Fibroblast of lung (primary cell): ENCODE measurements around the gene C1QTNF1. TPM values are rescaled to one million over a fixed set of nuclear protein-coding genes. Genes with fewer than 3 reads are reported as not detected.

ENCODE experiments used
- DNase-seq, 2 donors: peaks; one replicate each; pipeline versions ENCODE4 v3.0.0 to v3.0.0-alpha.2; 2010; ENCODE audit warnings: low read depth in 2 of 2
- H2AFZ ChIP-seq: 2 replicates; pipeline ENCODE4 v1.5.1; 2012; ENCODE audit warnings: low read length, control low read depth, inconsistent platforms
- H3K27ac ChIP-seq: 2 replicates; pipeline ENCODE4 v1.5.1; 2011; ENCODE audit warnings: low read length, control low read depth; ENCODE audit not compliant: insufficient read depth
- H3K27me3 ChIP-seq: 2 replicates; pipeline ENCODE4 v1.5.1; 2011; ENCODE audit warnings: mild to moderate bottlenecking, low read length; ENCODE audit not compliant: control insufficient read depth, insufficient read depth
- H3K36me3 ChIP-seq: 2 replicates; pipeline ENCODE4 v1.5.1; 2011; ENCODE audit warnings: low read length; ENCODE audit not compliant: control insufficient read depth, insufficient read depth
- H3K4me1 ChIP-seq: 2 replicates; pipeline ENCODE4 v1.5.1; 2011; ENCODE audit warnings: low read length; ENCODE audit not compliant: control insufficient read depth, insufficient read depth; ENCODE audit errors: extremely low read depth
- H3K4me2 ChIP-seq: 2 replicates; pipeline ENCODE4 v1.5.1; 2011; ENCODE audit warnings: low read length, control low read depth; ENCODE audit not compliant: insufficient read depth; ENCODE audit errors: extremely low read depth
- H3K4me3 ChIP-seq, 4 experiments: fragments of 200-600 bp in 1 of 4; sonication (generic) in 1 of 4; replicated peaks in 1 of 4; 2 replicates each; pipeline ENCODE4 v1.5.1; 2011 to 2016; ENCODE audit warnings: low read length in 4 of 4, low read depth in 3 of 4, mild to moderate bottlenecking in 3 of 4, control low read depth in 2 of 4, inconsistent platforms in 1 of 4, mixed read lengths in 1 of 4; ENCODE audit not compliant: insufficient read depth in 1 of 4; ENCODE audit errors: control extremely low read depth in 1 of 4
- H3K79me2 ChIP-seq: 2 replicates; pipeline ENCODE4 v1.5.1; 2012; ENCODE audit warnings: mild to moderate bottlenecking, low read length, inconsistent platforms; ENCODE audit not compliant: control insufficient read depth, insufficient read depth
- H3K9ac ChIP-seq: 2 replicates; pipeline ENCODE4 v1.5.1; 2011; ENCODE audit warnings: mild to moderate bottlenecking, low read length, control low read depth; ENCODE audit not compliant: insufficient read depth
- H3K9me3 ChIP-seq: 2 replicates; pipeline ENCODE4 v1.5.1; 2012; ENCODE audit warnings: low read depth, low read length; ENCODE audit not compliant: control insufficient read depth, insufficient read depth
- H4K20me1 ChIP-seq: 2 replicates; pipeline ENCODE4 v1.5.1; 2011; ENCODE audit warnings: low read length; ENCODE audit not compliant: control insufficient read depth, insufficient read depth; ENCODE audit errors: extremely low read depth
- CTCF ChIP-seq, 2 donors: IDR thresholded peaks in 1 of 2; conservative IDR thresholded peaks in 1 of 2; 1 replicate in 1 of 2; 2 replicates in 1 of 2; pipeline ENCODE4 v1.5.1; 2011 to 2012; ENCODE audit warnings: low read length in 2 of 2, control low read depth in 1 of 2, inconsistent platforms in 1 of 2, low read depth in 1 of 2, mild to moderate bottlenecking in 1 of 2
- EZH2 ChIP-seq: IDR thresholded peaks from 2 replicates; pipeline ENCODE4 v1.5.1; 2012; ENCODE audit warnings: low read length, control low read depth, mild to moderate bottlenecking; ENCODE audit errors: missing control alignments
- polyA plus RNA-seq, 2 donors: library from polyadenylated mRNA; depleted of rRNA in 1 of 2; stranded (reverse) in 1 of 2; unstranded in 1 of 2; fragments of >200 nt; gene quantifications; 2 replicates each; pipeline ENCODE4 v1.2.1, GENCODE V29; 2011 to 2012; ENCODE audit warnings: missing spikeins in 1 of 2
- total RNA-seq: library from RNA; depleted of rRNA; stranded (reverse); fragments of >200 nt; gene quantifications from 2 replicates; pipeline ENCODE4 v1.2.1, GENCODE V29; 2014

C1QTNF1 gene
- total and polyA plus RNA-seq, 2 donors (not counting 1 experiment from before 2014, with no cell fraction given) = 15.0 to 45.2 TPM

- Histone ChIP-seq H3K4me1 (peaks cover 20% of the 10 kb centered on the region), H3K27ac (no peak overlapping the region), H3K4me2 (no peak overlapping the region), H3K27me3 (no peaks in the 10 kb centered on the region), H4K20me1 (no peaks in the 10 kb centered on the region), H3K9ac (no peak overlapping the region), H3K9me3 (no peaks in the 10 kb centered on the region), H3K79me2 (no peaks in the 10 kb centered on the region), H2AFZ (no peak overlapping the region), H3K4me3 (no peak overlapping the region), H3K36me3 (no peaks in the 10 kb centered on the region)
- TF ChIP-seq CTCF (conservative IDR thresholded peaks at IDR 0.05 in 1 of 2, IDR thresholded peaks at IDR 0.05 in 1 of 2; ENCODE audit: low read depth in 1 of 2, low read length in 2 of 2) (no peak), EZH2 (no peak)
- no peak for DNase-seq
Measured at GRCh38 chr17:79034931-79035485, 11.0 kb downstream of the C1QTNF1 start.

- Histone ChIP-seq H3K9me3 (no peaks in the 10 kb centered on the region), H2AFZ (no peak overlapping the region), H3K9ac (no peak overlapping the region), H3K27ac (no peak overlapping the region), H3K79me2 (no peaks in the 10 kb centered on the region), H3K4me1 (peaks cover 20% of the 10 kb centered on the region), H4K20me1 (no peaks in the 10 kb centered on the region), H3K4me2 (no peak overlapping the region), H3K27me3 (no peaks in the 10 kb centered on the region), H3K4me3 (no peak overlapping the region), H3K36me3 (no peaks in the 10 kb centered on the region)
- DNase-seq = no peak
- TF ChIP-seq EZH2 = no peak
- no peak for TF ChIP-seq CTCF (conservative IDR thresholded peaks at IDR 0.05 in 1 of 2, IDR thresholded peaks at IDR 0.05 in 1 of 2; ENCODE audit: low read depth in 1 of 2, low read length in 2 of 2)
Measured at GRCh38 chr17:79035686-79036085, 11.7 kb downstream of the C1QTNF1 start.

- peaks cover 20% of the 10 kb centered on the region for H3K4me1 ChIP-seq
- H3K79me2 ChIP-seq = no peaks in the 10 kb centered on the region
- no peak overlapping the region for H3K4me3 ChIP-seq
- no peaks in the 10 kb centered on the region for H3K9me3 ChIP-seq
- H3K4me2 ChIP-seq = no peak overlapping the region
- H3K36me3 ChIP-seq = no peaks in the 10 kb centered on the region
- TF ChIP-seq EZH2 (no peak), CTCF (conservative IDR thresholded peaks at IDR 0.05 in 1 of 2, IDR thresholded peaks at IDR 0.05 in 1 of 2; ENCODE audit: low read depth in 1 of 2, low read length in 2 of 2) (no peak)
- no peak overlapping the region for H3K9ac ChIP-seq
- no peak for DNase-seq
- no peak overlapping the region for H2AFZ ChIP-seq
- H3K27me3 ChIP-seq = no peaks in the 10 kb centered on the region
- H4K20me1 ChIP-seq = no peaks in the 10 kb centered on the region
- H3K27ac ChIP-seq = peak overlapping the region; percentile 13
Measured at GRCh38 chr17:79036181-79036580, 12.2 kb downstream of the C1QTNF1 start.
